Body of pancreas (tissue), 4 donors: Measurements from ENCODE around the gene INTS15. TPM values are rescaled to one million over a fixed set of nuclear protein-coding genes. Genes with fewer than 3 reads are reported as not detected.

Source experiments
- ATAC-seq: fragments of 150-250 bp; one replicate; pipeline ENCODE4 v1.9.1; 2016
- DNase-seq, 4 donors: peaks; one replicate each; pipeline ENCODE4 v3.0.0-alpha.2; 2019
- H3K27ac ChIP-seq, 4 donors: fragments of 200-600 bp; sonication (generic); 1 replicate in 3 of 4; 2 replicates in 1 of 4; pipeline versions ENCODE4 v1.5.1 to v1.6.1; 2016 to 2019; ENCODE audit warnings: mild to moderate bottlenecking in 1 of 4, mixed read lengths in 1 of 4, moderate library complexity in 1 of 4
- H3K27me3 ChIP-seq, 2 donors: fragments of 200-600 bp; sonication (generic); one replicate each; pipeline ENCODE4 v1.6.0; 2016; ENCODE audit warnings: mild to moderate bottlenecking in 1 of 2
- H3K36me3 ChIP-seq, 2 donors: fragments of 200-600 bp; sonication (generic); replicated peaks in 1 of 2; 2 replicates each; pipeline ENCODE4 v1.5.1; 2016; ENCODE audit warnings: low read depth in 2 of 2; ENCODE audit not compliant: insufficient read depth in 1 of 2
- H3K4me1 ChIP-seq: fragments of 200-600 bp; sonication (generic); one replicate; pipeline ENCODE4 v1.6.0; 2016
- H3K4me3 ChIP-seq, 2 donors: fragments of 200-600 bp; sonication (generic); 1 replicate in 1 of 2; 2 replicates in 1 of 2; pipeline ENCODE4 v1.5.1; 2016 to 2019
- H3K9me3 ChIP-seq, 3 donors: fragments of 200-600 bp; sonication (generic); 1 replicate in 2 of 3; 2 replicates in 1 of 3; pipeline ENCODE4 v1.5.1; 2016
- POLR2A ChIP-seq, 3 donors: fragments of 450-650 bp; IDR thresholded peaks; one replicate each; pipeline ENCODE4 v1.6.1; 2016; ENCODE audit warnings: antibody characterized with exemption in 3 of 3, mild to moderate bottlenecking in 2 of 3
- WGBS, 2 donors: methylation state at CpG; one replicate each; pipeline ENCODE4 v1.1.5; 2017; 5-methylcytosine and 5-hydroxymethylcytosine counted together
- intact Hi-C: fragments of 100-400 bp; cut with DNase I; formaldehyde crosslinking; loops from one replicate; pipeline ENCODE4 v1.15.1; 2023
- total RNA-seq, 2 donors: library from RNA; depleted of rRNA; stranded (reverse); fragments of >200 nt; gene quantifications; one replicate each; pipeline ENCODE4 v1.1.0, GENCODE V29; 2016
- TF ChIP-seq, protein P1 (sequence below), 7 experiments: fragments of 450-650 bp in 4 of 7; fragments of 200-600 bp in 3 of 7; sonication (generic) in 3 of 7; IDR thresholded peaks; one replicate each; pipeline ENCODE4 v1.5.1; 2016 to 2019; ENCODE audit warnings: antibody characterized with exemption in 7 of 7

The INTS15 gene
- total RNA-seq, 2 donors from 2014 or later = 25.7 to 40.5 TPM

DNA sequence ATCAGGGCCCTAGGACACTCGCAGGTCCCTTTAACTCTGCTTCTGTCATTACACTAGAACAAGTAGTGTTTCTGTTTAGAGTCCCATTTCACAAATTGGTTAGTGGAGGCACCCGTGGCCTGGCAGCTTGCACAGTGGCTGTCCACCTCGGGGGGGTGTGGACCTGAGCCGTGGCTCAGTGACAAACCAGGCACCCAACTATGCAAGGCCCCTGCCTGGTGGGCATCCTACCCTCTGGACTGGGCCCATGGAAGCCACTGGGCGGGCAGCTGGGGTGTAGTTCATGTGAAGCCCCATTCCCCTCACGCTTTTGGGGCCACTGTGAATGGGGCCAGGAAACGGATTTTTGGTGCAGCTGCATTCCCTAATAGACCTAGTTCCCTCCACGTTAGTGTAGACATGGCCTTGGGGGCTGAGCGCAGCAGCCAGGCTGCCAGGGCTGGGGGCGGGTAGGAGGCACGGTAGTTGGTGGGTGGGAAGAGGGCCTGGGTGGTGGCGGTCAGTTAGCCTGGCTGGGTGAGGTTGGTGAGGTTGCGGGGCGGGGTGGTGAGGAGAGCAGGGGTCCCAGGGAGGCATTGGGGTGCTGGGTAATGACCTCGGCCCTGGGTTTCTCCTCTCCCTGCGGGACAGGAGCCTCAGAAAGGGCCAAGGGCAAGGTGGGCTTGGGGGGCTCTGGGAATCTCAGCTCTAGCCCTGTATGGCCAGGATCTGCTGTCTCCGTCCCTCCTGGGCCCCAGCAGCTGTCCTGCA is 66.0 kb downstream of the INTS15 start:
- Histone ChIP-seq H3K4me3 (no peak overlapping the region), H3K9me3 (no peaks in the 10 kb centered on the region), H3K27me3 (no peaks in the 10 kb centered on the region), H3K4me1 (peaks cover 7% of the 10 kb centered on the region), H3K27ac (no peak overlapping the region), H3K36me3 (peaks cover 2 to 7% of the 10 kb centered on the region in 2 donors)
- TF ChIP-seq, protein P1, sequence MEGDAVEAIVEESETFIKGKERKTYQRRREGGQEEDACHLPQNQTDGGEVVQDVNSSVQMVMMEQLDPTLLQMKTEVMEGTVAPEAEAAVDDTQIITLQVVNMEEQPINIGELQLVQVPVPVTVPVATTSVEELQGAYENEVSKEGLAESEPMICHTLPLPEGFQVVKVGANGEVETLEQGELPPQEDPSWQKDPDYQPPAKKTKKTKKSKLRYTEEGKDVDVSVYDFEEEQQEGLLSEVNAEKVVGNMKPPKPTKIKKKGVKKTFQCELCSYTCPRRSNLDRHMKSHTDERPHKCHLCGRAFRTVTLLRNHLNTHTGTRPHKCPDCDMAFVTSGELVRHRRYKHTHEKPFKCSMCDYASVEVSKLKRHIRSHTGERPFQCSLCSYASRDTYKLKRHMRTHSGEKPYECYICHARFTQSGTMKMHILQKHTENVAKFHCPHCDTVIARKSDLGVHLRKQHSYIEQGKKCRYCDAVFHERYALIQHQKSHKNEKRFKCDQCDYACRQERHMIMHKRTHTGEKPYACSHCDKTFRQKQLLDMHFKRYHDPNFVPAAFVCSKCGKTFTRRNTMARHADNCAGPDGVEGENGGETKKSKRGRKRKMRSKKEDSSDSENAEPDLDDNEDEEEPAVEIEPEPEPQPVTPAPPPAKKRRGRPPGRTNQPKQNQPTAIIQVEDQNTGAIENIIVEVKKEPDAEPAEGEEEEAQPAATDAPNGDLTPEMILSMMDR (IDR thresholded peaks at IDR 0.05) = no peak
- TF ChIP-seq POLR2A (IDR thresholded peaks at IDR 0.05) = no peak
- ATAC-seq = no peak
- DNase-seq = no peak
- intact Hi-C loops = no loop called here
- 93 to 94% methylated on average over 16 to 17 of the region's 17 CpGs for WGBS, 2 donors

DNA sequence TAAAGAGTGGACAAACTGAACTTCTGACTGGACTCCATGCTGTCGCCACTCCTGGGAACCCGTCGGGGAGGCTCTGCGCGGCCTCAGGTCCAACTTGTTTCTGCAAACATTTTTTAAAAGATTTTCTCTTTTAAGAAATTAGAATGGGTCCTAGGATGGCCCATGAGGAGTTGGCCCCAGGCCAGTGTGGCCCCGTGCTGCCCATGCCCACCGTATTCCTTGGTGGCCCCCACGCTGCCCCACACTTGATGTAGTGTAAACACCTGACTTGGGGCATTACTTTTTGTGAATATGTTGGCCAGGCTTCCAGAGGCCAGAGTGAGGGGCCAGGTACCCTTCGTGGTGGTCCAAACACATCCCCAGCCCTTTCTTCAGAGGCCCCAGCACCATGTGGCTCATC is 66.6 kb downstream of the INTS15 start:
- H3K27ac ChIP-seq = no peak overlapping the region
- intact Hi-C loops = no loop called here

More for the DNA sequence above, 66.6 kb downstream of the INTS15 start:
- ATAC-seq (no peak), DNase-seq (no peak)
- H3K4me3 ChIP-seq = no peak overlapping the region
- whole genome bisulfite sequencing, 2 donors = 93 to 94% methylated on average over 9 of the region's 9 CpGs
- no peaks in the 10 kb centered on the region for H3K9me3 ChIP-seq
- no peaks in the 10 kb centered on the region for H3K27me3 ChIP-seq
- TF ChIP-seq, protein P1 (IDR thresholded peaks at IDR 0.05) = no peak
- no peak for TF ChIP-seq POLR2A (IDR thresholded peaks at IDR 0.05)
- peaks cover 7% of the 10 kb centered on the region for H3K4me1 ChIP-seq
- peaks cover 2 to 7% of the 10 kb centered on the region in 2 donors for H3K36me3 ChIP-seq

Other genes starting within 250 kb of the INTS15 start
- 10 to 100 TPM; 10.6 to 14.2 TPM for gene FAM220A, start 241.1 kb upstream of the INTS15 start, total RNA-seq
- gene RAC1, start 215.5 kb upstream of the INTS15 start, total RNA-seq = 100 to 1,000 TPM; 103 to 106 TPM
- 10 to 100 TPM in 1 of 2 donors, 1 to 10 TPM in 1; 7.8 to 34.6 TPM for gene DAGLB, start 142.1 kb upstream of the INTS15 start, total RNA-seq
- 10 to 100 TPM; 61.2 to 76.1 TPM for gene KDELR2, start 105.9 kb upstream of the INTS15 start, total RNA-seq
- gene GRID2IP, start 38.6 kb upstream of the INTS15 start, total RNA-seq = 1 to 10 TPM; 1.0 to 1.6 TPM
- 10 to 100 TPM; 19.1 to 35.5 TPM for gene ZDHHC4, start 12.6 kb upstream of the INTS15 start, total RNA-seq
- 10 to 100 TPM in 1 of 2 donors, 1 to 10 TPM in 1; 3.6 to 11.2 TPM for gene ZNF853, start 25.6 kb downstream of the INTS15 start, total RNA-seq
- 10 to 100 TPM; 29.1 to 69.5 TPM for gene ZNF316, start 47.3 kb downstream of the INTS15 start, total RNA-seq
- gene ZNF12, start 116.9 kb downstream of the INTS15 start, total RNA-seq = 10 to 100 TPM; 13.0 to 22.7 TPM
- not detected for gene RSPH10B2, start 164.1 kb downstream of the INTS15 start, total RNA-seq
- gene CCZ1B, start 236.3 kb downstream of the INTS15 start, total RNA-seq = 10 to 100 TPM in 1 of 2 donors, 1 to 10 TPM in 1; 8.0 to 50.4 TPM